Ishikawa (cell line): ENCODE data around the gene RMDN3.

Experiments used
- CEBPB ChIP-seq: IDR thresholded peaks from 2 replicates; pipeline ENCODE4 v1.6.1; 2012
- EP300 ChIP-seq: IDR thresholded peaks from 2 replicates; pipeline ENCODE4 v1.6.1; 2012; ENCODE audit warnings: borderline replicate concordance
- NFIC ChIP-seq: IDR thresholded peaks from 2 replicates; pipeline ENCODE4 v1.6.1; 2012
- REST ChIP-seq: IDR thresholded peaks from 2 replicates; pipeline ENCODE4 v1.6.1; 2012; ENCODE audit warnings: low read depth, mild to moderate bottlenecking
- TAF1 ChIP-seq: IDR thresholded peaks from 2 replicates; pipeline ENCODE4 v1.6.1; 2012; ENCODE audit warnings: low read depth, mild to moderate bottlenecking
- TEAD4 ChIP-seq: IDR thresholded peaks from 2 replicates; pipeline ENCODE4 v1.6.1; 2012
- YY1 ChIP-seq: IDR thresholded peaks from 2 replicates; pipeline ENCODE4 v1.6.1; 2012; ENCODE audit warnings: low read depth
- TF ChIP-seq, protein P1 (sequence below): IDR thresholded peaks from 2 replicates; pipeline ENCODE4 v1.6.1; 2012

GRCh38 chr15:40691737-40692136 is 63.3 kb downstream of the RMDN3 start:
- TF ChIP-seq CEBPB = no peak
- no peak for TF ChIP-seq EP300
- TF ChIP-seq, protein P1, sequence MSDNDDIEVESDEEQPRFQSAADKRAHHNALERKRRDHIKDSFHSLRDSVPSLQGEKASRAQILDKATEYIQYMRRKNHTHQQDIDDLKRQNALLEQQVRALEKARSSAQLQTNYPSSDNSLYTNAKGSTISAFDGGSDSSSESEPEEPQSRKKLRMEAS = no peak
- TF ChIP-seq REST = no peak
- TF ChIP-seq YY1 = no peak
- no peak for TF ChIP-seq TAF1
- TF ChIP-seq TEAD4 = no peak
- TF ChIP-seq NFIC = no peak
